GM18502 (cell line): ENCODE measurements around the gene ITGA4.
A peak's percentile ranks its signal among the peaks of the same experiment; 100 is the strongest.
"Not testable (repeated sequence)": the region's sequence is repeated elsewhere in the genome, so short reads cannot be mapped to it uniquely, and the experiment has no call there.

Experiments used
- ATAC-seq: cut with Tn5 transposase; IDR thresholded peaks from one replicate; pipeline ENCODE4 v1.9.1; 2021; ENCODE audit warnings: mild to moderate bottlenecking; ENCODE audit not compliant: unreplicated experiment, poor library complexity

Gene ITGA4

GRCh38 chr2:181457121-181457740 is at the start of gene ITGA4:
Gene ITGA4, plus strand, starts transcription at chr2:181457386. Its CDS starts 269 bp downstream, at chr2:181457655.
- peak; percentile 78 for ATAC-seq

- no peak for ATAC-seq
These were observed 48.3 kb upstream of the ITGA4 start for GRCh38 chr2:181408861-181409260.

GRCh38 chr2:181411105-181411849 is 45.9 kb upstream of the ITGA4 start:
- ATAC-seq: peak; percentile 96

- ATAC-seq: no peak
These were observed 37.9 kb upstream of the ITGA4 start for GRCh38 chr2:181419129-181419855.

GRCh38 chr2:181420259-181421130 is 36.7 kb upstream of the ITGA4 start:
- no peak for ATAC-seq

GRCh38 chr2:181421131-181421458 is 36.1 kb upstream of the ITGA4 start:
- ATAC-seq: no peak

- no peak for ATAC-seq
These were observed 35.7 kb upstream of the ITGA4 start for GRCh38 chr2:181421464-181421863.

- no peak for ATAC-seq
These were observed 30.5 kb upstream of the ITGA4 start for GRCh38 chr2:181426672-181427071.

GRCh38 chr2:181430406-181431118 is 26.6 kb upstream of the ITGA4 start:
- no peak for ATAC-seq

GRCh38 chr2:181431674-181432073 is 25.5 kb upstream of the ITGA4 start:
- no peak for ATAC-seq

GRCh38 chr2:181438261-181438660 is 18.9 kb upstream of the ITGA4 start:
- ATAC-seq: no peak

GRCh38 chr2:181440344-181440743 is 16.8 kb upstream of the ITGA4 start:
- ATAC-seq: no peak

- no peak for ATAC-seq
These were observed 16.3 kb upstream of the ITGA4 start for GRCh38 chr2:181440919-181441318.

GRCh38 chr2:181441670-181442069 is 15.5 kb upstream of the ITGA4 start:
- ATAC-seq: no peak

- ATAC-seq: no peak
These were observed 12.5 kb upstream of the ITGA4 start for GRCh38 chr2:181444654-181445053.

- no peak for ATAC-seq
These were observed 10.2 kb upstream of the ITGA4 start for GRCh38 chr2:181446985-181447384.

GRCh38 chr2:181449278-181449677 is 7.9 kb upstream of the ITGA4 start:
- not testable (repeated sequence) for ATAC-seq

GRCh38 chr2:181454686-181455450 is 2.3 kb upstream of the ITGA4 start:
- no peak for ATAC-seq

GRCh38 chr2:181456660-181457120 is 496 bp upstream of the ITGA4 start:
- peak; percentile 77 for ATAC-seq
